AG09309 (cell line): ENCODE data around the gene CST4.

Experiments used
- DNase-seq: peaks from one replicate; pipeline ENCODE4 v3.0.0-alpha.2; 2010; ENCODE audit warnings: low read depth
- H3K4me3 ChIP-seq: 2 replicates; pipeline ENCODE4 v1.5.1; 2011; ENCODE audit warnings: mild to moderate bottlenecking, low read depth, low read length, moderate library complexity; ENCODE audit not compliant: control insufficient read depth
- TF ChIP-seq, protein P1 (sequence below): IDR thresholded peaks from 2 replicates; pipeline ENCODE4 v1.5.1; 2011; ENCODE audit warnings: mild to moderate bottlenecking, low read depth, low read length, inconsistent platforms; ENCODE audit not compliant: insufficient read depth, control insufficient read depth; ENCODE audit errors: missing control alignments

The CST4 gene

DNA sequence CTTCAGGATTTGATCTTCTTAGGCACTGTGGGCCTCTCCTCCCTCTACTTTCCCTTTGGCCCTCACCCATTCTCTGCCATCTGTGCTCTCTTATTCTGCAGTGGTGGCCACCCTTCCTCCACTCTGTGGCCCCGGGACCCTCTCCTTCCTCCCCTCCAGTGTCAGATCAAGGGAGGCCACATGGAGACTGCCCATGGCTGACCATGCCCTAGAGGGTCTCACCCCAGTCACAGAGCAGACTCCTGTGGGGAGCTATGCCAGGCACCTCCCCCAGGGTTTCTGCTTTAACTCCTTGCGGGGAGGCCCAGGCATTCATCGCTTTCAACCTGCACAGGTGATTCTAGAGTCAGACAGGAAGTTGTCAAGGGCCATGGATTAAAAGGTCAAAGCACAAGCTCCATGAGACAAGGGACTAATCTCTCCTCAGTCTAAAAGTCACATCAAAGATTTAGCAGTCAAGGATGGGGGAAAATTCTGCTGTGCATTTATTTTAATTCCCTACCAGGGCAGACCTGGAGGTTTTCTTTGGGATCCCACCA is 35.4 kb downstream of the CST4 start:
- DNase-seq: no peak
- TF ChIP-seq, protein P1, sequence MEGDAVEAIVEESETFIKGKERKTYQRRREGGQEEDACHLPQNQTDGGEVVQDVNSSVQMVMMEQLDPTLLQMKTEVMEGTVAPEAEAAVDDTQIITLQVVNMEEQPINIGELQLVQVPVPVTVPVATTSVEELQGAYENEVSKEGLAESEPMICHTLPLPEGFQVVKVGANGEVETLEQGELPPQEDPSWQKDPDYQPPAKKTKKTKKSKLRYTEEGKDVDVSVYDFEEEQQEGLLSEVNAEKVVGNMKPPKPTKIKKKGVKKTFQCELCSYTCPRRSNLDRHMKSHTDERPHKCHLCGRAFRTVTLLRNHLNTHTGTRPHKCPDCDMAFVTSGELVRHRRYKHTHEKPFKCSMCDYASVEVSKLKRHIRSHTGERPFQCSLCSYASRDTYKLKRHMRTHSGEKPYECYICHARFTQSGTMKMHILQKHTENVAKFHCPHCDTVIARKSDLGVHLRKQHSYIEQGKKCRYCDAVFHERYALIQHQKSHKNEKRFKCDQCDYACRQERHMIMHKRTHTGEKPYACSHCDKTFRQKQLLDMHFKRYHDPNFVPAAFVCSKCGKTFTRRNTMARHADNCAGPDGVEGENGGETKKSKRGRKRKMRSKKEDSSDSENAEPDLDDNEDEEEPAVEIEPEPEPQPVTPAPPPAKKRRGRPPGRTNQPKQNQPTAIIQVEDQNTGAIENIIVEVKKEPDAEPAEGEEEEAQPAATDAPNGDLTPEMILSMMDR: no peak
- no peak overlapping the region for H3K4me3 ChIP-seq

DNA sequence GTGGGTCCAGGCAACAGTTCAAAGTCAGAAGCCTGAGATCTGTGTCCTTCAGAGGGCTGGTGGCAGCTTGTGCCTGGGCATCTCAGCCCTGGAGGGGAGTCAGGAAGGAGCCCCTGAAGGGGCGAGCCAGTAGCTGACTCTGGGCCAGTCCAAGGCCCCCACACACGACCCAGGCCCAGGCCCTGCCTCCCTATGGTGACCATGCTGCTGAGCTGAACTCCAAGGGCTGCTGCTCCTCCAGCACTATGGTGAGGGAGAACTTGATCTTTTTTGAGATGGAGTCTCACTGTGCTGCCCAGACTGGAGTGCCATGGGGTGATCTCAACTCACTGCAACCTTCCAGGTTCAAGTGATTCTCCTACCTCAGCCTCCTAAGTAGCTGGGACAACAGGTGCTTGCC is 35.9 kb downstream of the CST4 start:
- TF ChIP-seq, protein P1: no peak
- no peak for DNase-seq
- H3K4me3 ChIP-seq: no peak overlapping the region

DNA sequence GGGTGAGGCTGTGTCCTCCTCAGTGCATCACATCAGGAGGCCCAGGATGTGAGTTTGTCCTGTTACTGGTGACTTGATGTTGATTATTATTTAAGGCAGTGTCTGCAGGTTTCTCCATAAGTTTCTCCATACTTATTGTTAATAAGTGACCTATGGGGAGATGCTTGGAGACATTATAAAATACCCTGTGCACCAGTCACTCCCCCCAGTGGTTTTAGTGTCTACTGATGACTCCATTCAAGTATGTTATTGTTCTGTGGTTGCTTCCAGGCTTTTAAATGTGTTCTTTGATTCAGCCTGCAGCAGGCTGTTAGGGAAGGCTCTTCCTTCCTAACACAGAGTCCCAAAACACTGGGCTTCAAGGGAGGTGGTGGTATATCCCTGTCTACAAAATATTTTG is 36.5 kb downstream of the CST4 start:
- TF ChIP-seq, protein P1: no peak
- H3K4me3 ChIP-seq: no peak overlapping the region
- no peak for DNase-seq

DNA sequence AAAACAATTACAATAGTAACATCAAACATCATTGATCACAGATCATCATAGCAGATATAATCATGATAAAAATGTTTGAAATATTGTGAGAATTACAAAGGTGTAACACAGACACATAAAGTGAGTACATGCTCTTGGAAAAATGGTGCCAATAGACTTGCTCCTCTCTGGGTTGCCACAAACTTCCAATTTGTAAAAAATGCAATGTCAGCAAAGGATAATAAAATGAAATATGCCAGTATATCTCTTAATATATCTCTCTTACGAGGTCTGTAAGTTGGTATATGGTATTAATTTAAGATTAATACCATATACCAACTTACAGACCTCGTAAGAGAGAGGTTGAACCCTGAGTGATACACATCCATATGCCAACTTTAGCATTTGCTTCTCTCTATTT is 37.7 kb downstream of the CST4 start:
- DNase-seq: no peak
- no peak overlapping the region for H3K4me3 ChIP-seq
- TF ChIP-seq, protein P1: no peak

DNA sequence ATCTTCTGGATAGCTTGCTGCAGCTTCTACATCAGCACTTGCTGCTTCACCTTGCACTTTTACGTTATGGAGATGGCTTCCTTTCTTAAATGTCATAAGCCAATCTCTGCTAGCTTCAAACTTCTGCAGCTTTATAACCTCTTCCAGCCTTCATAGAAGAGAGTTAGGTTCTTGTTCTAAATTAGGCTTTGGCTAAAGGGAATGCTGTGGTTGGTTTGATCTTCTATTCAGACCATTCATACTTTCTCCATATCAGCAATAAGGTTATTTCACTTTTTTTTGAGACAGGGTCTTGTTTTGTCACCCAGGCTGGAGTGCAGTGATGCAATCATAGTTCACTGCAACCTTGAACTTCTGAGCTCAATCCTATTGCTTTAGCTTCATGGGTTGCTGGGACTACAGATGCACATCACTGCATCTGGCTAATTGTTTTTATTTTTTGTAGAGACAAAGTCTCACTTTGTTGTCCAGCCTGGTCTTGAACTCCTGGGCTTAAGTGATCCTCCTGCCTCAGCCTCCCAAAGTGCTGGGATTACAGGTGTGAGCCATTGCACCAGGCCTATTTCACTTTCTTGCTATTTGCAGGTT is 38.9 kb downstream of the CST4 start:
- no peak overlapping the region for H3K4me3 ChIP-seq
- TF ChIP-seq, protein P1: no peak

DNA sequence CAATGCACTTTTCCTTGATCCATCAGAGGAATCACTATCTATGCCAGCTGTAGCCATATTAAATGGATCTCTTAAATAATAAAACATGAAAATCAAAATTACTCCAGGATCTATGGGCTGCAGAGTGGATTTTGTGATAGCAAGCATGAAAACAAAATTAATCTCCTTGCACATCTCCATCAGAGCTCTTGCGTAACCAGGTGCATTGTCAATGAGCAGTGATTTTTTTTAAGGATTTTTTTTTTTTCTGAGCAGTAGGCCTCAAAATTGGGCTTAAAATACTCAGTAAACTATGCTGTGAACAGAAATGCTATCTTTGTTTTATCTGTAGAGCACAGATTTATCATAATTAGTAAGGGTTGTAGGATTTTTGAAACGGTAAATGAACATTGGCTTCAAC is 39.6 kb downstream of the CST4 start:
- TF ChIP-seq, protein P1: no peak
- H3K4me3 ChIP-seq: no peak overlapping the region
- no peak for DNase-seq

More for the DNA sequence above, 38.9 kb downstream of the CST4 start:
- no peak for DNase-seq
